Measurements from ENCODE around the gene CCZ1. TPM values are rescaled to one million over a fixed set of nuclear protein-coding genes. Genes with fewer than 3 reads are reported as not detected.
"Not testable (repeated sequence)": the region's sequence is repeated elsewhere in the genome, so short reads cannot be mapped to it uniquely, and the experiment has no call there.

Gene CCZ1
- total RNA-seq = 38.2 TPM
- long read RNA-seq, transcript CCZ1-201 (15 exons, 1,802 nt) = major isoform, 48 of 59 reads
- long read RNA-seq, partial matches to known transcripts = 1 of 59 reads
- long read RNA-seq, other reads (novel, unspliced or antisense) = 7 of 59 reads

GRCh38 chr7:5898480-5899224, at the start of gene CCZ1:
TSS of gene CCZ1 (plus strand) at chr7:5898733. CDS start at chr7:5898800, 67 bp downstream.
- intact Hi-C loops (cut with DNase I) = not testable (repeated sequence)
- ATAC-seq (ENCODE audit: poor library complexity) = peak; percentile 99
- DNase-seq = peak; percentile 83

- ATAC-seq (ENCODE audit: poor library complexity) (no peak), DNase-seq (no peak)
- intact Hi-C loops (cut with DNase I) = no loop called here
Measured at GRCh38 chr7:5850944-5851343, 47.6 kb upstream of the CCZ1 start.

DNA sequence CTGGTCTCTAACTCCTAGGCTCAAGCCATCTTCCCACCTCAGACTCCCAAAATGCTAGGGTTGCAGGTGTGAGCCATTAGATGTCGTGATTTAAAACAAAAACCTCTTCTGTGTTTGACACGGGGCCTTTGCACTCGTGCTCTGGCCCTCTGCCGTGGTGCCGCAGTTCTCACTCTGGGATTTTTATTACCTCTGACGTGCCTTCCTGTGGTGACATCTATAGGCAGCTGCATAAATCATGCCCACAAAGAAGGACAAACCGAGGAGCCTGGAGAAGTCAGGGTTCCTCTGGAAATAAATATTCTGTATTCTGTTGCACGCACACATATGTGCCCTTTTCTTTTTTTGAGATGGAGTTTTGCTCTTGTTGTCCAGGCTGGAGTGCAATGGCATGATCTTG, 43.8 kb upstream of the CCZ1 start:
- intact Hi-C loops (cut with DNase I) = no loop called here
- ATAC-seq (ENCODE audit: poor library complexity) = no peak

DNA sequence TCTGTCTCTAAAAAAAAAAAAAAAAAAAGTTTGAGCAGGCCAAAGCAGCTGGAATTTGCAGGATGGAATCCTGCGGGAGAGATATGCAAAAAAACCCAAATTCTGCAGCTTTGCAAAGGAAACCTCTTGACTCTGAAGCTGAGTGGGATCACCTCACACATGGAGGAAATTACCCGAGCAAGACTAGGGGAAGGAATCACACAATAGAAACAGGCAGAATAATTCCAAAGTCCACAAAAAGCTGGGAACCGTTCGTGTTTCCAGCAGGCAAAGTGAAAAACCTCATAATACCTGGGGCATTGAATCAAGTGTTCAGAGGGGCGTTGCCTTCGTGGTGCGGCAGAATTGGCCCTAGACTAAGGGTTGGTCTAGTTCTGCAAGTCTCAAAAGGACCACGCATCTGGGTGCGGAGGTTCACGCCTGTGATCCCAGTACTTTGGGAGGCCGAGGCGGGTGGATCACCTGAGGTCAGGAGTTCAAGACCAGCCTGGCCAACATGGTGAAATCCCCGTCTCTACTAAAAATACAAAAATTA, 41.4 kb upstream of the CCZ1 start:
- intact Hi-C loops (cut with DNase I); ATAC-seq (ENCODE audit: poor library complexity); DNase-seq: not testable (repeated sequence)

More for the DNA sequence above, 43.8 kb upstream of the CCZ1 start:
- no peak for DNase-seq

- ATAC-seq (ENCODE audit: poor library complexity); DNase-seq; intact Hi-C loops (cut with DNase I): not testable (repeated sequence)
Measured at GRCh38 chr7:5858494-5858893, 40.0 kb upstream of the CCZ1 start.

- intact Hi-C loops (cut with DNase I); DNase-seq; ATAC-seq (ENCODE audit: poor library complexity): not testable (repeated sequence)
Measured at GRCh38 chr7:5861281-5861680, 37.3 kb upstream of the CCZ1 start.

GRCh38 chr7:5862753-5863366, 35.7 kb upstream of the CCZ1 start:
- ATAC-seq (ENCODE audit: poor library complexity); intact Hi-C loops (cut with DNase I); DNase-seq: not testable (repeated sequence)

DNA sequence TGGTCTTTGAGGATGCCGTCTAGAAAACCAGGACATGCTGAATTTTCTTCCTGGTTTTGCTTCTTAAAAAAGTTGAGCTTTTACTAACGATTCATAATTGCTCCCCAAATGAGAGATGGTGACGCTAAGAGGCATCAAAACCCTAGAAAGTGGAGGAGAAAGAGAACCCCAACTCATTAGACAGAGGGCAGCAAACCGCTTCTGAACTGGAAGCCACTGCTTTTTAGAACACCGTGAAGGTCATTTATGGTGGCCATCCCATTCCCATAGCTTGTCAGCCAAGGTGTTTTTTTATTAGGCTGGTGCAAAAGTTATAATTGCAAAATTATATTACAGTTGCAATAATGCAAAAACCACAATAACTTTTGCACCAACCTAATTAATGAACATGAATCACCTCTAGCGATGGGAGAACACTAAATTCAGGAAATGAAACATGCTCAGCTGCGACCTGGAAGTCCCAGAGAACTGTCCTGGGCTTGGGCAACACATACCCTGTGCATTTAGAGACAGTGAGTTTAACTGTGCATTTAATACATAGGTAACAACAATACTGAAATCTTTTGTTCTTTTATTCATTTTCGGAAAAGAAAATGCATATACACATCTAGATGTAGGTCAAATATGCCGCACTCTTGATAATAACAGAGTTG, 33.1 kb upstream of the CCZ1 start:
- intact Hi-C loops (cut with DNase I); DNase-seq; ATAC-seq (ENCODE audit: poor library complexity): not testable (repeated sequence)

GRCh38 chr7:5867060-5867459, 31.5 kb upstream of the CCZ1 start:
- intact Hi-C loops (cut with DNase I) = no loop called here
- DNase-seq (no peak), ATAC-seq (ENCODE audit: poor library complexity) (no peak)

DNA sequence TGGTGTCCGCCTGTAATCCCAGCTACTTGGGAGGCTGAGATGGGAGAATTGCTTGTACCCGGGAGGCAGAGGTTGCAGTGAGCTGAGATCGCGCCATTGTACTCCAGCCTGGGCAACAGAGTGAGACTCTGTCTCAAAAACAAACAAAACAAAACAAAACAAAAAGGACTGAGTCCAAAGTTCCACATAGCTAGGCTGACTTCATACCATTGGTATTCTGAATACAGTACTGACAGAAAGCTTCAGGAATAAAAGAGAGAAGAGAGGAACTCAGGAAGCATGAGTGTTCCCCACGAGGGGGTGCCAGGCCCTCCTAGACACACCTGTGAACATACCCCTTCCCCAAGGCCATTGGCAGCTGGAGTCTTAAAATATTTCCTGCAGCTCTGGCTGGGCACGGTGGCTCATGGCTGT, 29.6 kb upstream of the CCZ1 start:
- intact Hi-C loops (cut with DNase I); ATAC-seq (ENCODE audit: poor library complexity); DNase-seq: not testable (repeated sequence)

DNA sequence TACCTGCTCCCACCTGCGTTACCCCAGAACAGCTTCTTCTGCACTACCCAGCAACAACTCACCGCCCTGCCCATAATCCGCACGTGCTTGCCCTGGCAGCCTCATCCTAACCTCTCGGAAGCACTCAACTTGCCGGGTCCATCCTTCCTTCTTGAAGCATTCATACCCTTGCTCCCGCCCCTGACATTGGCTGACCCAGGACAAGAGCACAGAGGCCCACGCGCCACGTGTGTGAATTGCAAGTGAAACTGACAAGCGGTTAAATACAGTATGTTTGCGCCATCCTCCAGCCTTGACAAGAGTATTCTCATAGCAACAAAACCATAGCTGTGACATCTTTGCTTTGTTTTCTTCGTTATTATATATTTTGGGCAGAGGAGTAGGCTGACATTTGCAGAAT, 28.8 kb upstream of the CCZ1 start:
- no peak for ATAC-seq (ENCODE audit: poor library complexity)
- no peak for DNase-seq
- intact Hi-C loops (cut with DNase I) = no loop called here

GRCh38 chr7:5870311-5870710, 28.2 kb upstream of the CCZ1 start:
- DNase-seq = no peak
- intact Hi-C loops (cut with DNase I) = no loop called here
- ATAC-seq (ENCODE audit: poor library complexity) = no peak

- intact Hi-C loops (cut with DNase I) = no loop called here
- DNase-seq = no peak
- ATAC-seq (ENCODE audit: poor library complexity) = no peak
Measured at GRCh38 chr7:5872326-5872725, 26.2 kb upstream of the CCZ1 start.

DNA sequence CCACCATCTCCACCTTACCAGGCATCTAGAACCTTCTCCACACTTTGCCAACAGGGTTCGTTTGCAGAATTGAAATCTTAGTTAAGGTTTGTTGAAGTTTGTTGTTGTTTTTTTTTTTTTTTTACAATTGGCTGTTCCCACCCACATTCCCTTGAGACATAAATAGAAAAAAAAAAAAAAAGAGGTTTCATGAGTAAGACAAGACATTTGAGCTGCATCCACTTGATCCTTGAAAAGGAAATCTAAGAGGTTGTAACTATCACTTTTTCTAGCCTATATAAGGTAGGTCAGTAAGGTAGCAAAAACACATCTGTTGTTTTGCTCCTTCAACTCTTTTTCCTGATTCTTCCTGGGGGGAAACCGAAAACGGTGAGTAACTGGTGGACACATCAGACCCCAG, 18.9 kb upstream of the CCZ1 start:
- DNase-seq; ATAC-seq (ENCODE audit: poor library complexity); intact Hi-C loops (cut with DNase I): not testable (repeated sequence)

DNA sequence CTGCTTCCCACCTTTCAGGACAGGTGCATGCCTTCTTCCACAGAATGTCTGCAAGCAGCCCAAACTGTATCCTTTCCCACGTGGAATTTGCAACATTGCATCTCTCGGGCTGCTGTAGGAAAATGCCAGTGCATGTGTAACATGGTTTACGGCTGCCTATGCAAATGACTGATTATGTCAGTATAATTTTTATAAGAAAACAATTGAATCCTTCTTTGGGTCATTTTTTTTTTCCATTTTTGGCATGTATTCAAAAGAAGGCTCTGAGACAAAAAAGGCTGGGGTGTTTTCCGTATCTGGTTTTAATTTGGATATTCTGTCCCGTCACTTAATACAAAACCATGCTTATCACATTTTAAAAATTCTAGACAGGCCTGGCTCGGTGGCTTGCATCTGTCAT, 18.4 kb upstream of the CCZ1 start:
- ATAC-seq (ENCODE audit: poor library complexity) = not testable (repeated sequence)

GRCh38 chr7:5884431-5884830, 14.1 kb upstream of the CCZ1 start:
- intact Hi-C loops (cut with DNase I); ATAC-seq (ENCODE audit: poor library complexity): not testable (repeated sequence)

More for the DNA sequence above, 18.4 kb upstream of the CCZ1 start:
- DNase-seq; intact Hi-C loops (cut with DNase I): not testable (repeated sequence)

DNA sequence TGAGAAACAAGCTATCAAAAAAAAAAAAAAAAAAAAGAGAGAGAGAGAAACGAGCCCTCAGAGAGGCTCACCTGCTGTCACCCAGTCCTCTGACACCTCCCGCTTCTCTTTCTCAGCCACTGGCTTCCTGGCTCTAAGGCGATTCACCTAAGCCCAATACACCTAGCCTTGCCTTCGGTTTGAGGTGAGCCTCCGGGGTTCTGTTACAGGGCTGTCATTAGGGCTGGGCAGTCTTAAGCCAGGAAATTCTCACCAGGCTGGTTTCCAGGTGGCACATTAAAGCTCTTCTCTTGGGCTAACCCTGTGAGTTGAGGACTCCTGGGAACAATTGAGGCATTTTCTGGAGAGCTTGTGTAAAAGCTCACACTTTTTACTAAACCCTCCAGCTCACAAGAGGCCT, 10.5 kb upstream of the CCZ1 start:
- intact Hi-C loops (cut with DNase I); DNase-seq; ATAC-seq (ENCODE audit: poor library complexity): not testable (repeated sequence)

More at GRCh38 chr7:5884431-5884830, 14.1 kb upstream of the CCZ1 start:
- DNase-seq = not testable (repeated sequence)

GRCh38 chr7:5890244-5890643, 8.3 kb upstream of the CCZ1 start:
- DNase-seq; ATAC-seq (ENCODE audit: poor library complexity); intact Hi-C loops (cut with DNase I): not testable (repeated sequence)

DNA sequence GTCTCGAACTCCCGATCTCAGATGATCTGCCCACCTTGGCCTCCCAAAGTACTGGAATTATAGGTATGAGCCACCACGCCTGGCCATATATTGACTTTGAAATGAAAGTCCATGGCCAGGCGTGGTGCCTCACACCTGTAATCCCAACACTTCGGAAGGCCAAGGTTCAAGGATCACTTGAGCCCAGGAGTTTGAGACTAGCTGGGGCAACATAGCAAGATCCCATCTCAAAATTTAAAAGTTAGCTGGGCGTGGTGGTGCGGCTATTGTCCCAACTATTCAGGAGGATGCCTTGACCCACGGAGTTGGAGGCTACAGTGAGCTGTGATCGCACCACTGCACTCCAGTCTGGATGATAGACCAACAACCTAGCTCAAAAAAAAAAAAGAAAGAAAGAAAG, 6.0 kb upstream of the CCZ1 start:
- DNase-seq (no peak), ATAC-seq (ENCODE audit: poor library complexity) (no peak)
- intact Hi-C loops (cut with DNase I) = no loop called here

All from Right ventricle myocardium superior (tissue), 1 donor.